Measurements from ENCODE around the gene C6orf62. TPM values are rescaled to one million over a fixed set of nuclear protein-coding genes. Genes with fewer than 3 reads are reported as not detected.
"Not testable (repeated sequence)": the region's sequence is repeated elsewhere in the genome, so short reads cannot be mapped to it uniquely, and the experiment has no call there.

Gene C6orf62
- total RNA-seq, 1 donor from 2014 or later = 119 TPM

DNA sequence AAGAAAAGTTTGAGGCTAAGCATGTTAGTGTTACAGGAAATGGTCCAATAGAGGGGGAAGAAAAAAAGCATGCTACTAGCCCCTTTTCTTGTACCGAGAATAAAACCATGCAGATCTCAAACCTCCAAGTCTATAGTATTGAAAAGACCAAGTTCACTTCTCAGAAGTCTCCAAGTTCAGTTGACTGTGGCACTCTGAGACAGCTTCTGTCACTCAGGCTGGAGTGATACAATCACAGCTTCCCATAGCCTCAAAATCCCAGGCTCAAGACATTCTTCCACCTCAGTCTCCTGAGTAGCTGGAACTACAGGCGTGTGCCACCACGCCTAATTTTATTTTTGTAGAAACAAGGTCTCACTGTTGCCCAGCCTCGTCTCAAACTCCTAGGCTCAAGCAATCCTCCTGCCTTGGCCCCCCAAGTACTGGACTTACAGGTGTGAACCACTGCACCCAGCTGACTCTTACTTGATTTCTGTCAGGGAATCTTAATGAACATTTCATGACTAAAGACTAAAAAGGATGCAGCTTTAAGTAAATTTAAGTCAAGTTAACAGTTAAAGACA is 16.2 kb downstream of the C6orf62 start:
- DNase-seq (ENCODE audit: low read depth, low spot score) = no peak

DNA sequence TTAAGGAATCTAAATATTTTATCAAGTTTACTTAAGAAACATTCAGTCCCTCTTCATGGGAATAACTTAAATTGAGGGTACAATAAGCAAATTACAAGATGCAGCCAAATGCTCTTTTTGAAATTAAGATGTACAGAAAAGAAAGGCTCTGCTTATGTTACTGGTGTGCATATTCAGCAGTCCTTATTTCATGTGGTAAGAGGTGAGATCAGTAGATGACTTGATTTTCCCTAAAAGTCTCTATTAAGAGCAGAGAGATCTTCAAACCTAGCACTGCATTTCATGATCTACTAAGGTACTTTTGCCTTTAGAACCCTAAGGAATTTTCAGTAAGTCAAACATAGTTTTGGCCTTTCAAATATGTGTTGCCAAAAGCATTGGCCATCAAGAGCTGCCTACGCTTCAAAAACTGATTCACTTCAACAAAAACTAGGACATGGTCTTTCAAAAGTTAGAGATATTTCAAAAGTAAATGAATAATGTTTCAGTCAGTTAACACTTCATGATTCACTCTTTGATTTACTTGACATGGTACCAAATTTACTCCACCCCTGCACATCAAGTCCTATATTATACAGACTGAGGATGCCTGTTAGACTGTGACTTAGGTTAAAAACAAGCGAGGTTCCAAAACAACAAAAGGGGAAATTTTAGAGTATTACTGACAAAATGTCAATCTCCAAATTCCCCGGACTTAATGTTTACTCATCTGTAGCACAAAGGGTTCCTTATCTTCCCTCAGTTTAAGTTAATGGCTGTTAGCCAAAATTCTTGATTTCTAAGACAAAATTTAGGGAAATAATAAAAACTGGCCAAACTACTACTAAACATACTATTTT is 19.2 kb downstream of the C6orf62 start:
- no peak for DNase-seq (ENCODE audit: low read depth, low spot score)

DNA sequence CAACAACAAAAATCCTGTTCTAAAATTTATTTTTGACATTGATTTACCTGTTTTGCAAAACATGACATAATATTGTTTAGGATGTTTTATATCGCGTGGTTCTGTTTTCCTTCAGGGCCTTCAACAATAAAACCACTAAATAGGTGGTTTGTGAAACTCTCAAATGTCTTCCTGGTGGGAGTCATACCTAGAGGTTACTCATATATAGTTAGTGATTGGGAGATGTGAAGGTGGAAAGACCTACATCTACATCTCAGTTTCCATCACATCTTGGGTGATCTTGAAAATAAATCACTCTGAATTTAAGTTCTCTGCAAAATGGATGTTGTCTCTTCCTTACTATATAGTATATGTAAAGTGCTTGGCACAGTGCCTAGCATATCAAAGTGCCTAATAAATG is 22.9 kb downstream of the C6orf62 start:
- DNase-seq (ENCODE audit: low read depth, low spot score) = no peak

DNA sequence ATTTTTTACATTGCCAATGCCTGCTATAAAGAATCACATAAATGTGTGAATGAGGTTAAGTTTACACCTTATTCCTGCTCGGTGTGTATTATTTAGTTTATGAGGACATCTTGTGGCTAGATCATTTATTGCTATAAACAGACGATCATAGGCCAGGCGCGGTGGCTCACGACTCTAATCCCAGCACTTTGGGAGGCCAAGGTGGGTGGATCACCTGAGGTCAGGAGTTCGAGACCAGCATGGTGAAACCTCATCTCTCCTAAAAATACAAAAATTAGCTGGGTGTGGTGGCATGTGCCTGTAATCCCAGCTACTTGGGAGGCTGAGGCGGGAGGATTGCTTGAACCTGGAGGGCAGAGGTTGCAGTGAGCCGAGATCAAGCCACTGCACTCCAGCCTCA is 23.3 kb downstream of the C6orf62 start:
- DNase-seq (ENCODE audit: low read depth, low spot score) = not testable (repeated sequence)

DNA sequence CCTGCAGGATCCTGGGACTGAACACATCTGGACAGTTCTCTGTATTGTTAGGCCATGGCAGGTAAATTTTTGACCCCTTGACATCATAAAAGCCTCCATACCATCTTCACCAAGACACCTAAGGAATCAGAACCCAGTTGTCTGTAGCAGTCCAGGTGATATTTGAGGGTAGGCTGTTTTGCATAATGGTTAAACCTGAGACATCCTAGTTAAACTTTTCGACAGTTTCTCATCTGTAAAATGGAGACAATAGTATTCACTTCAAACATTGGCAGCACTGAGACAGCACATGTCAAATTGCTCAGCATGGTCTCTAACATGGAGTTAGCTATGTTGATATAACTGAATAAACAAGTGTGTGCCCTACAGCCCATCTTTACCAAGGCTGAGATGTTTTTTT is 24.8 kb downstream of the C6orf62 start:
- DNase-seq (ENCODE audit: low read depth, low spot score) = no peak

DNA sequence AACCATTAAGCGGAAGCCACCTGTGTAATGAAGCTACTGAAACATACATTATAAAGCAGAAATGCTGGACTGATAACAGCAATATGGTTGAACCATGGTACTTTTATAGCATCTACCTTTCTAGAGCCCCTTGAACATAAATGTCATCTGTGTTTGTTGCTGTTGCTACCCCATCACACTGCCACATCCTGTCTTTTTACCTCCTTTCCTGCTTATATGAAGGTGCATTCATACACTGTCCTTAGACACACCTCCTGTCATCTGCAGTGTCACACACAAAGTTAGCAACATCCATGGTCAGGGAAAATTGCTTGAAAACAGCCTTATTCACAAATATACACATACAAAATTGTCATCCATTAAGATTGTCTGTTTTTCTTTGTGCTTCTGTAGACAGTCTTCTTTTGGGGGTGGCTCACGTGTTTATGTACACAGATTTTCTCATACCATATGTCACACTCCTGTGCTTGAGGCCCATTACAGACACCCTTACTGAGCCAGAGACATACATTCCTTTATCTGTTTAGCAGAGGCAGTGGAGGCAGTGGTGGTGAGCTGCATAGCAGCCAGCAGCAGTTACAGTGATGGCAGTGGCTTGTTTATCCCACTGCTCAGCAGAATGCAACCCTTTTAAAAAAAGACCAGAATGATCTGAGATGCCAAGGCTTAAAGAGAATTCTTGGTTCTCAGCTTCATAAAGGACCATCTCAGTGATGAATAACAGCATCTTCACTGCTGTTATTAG is 25.9 kb downstream of the C6orf62 start:
- no peak for DNase-seq (ENCODE audit: low read depth, low spot score)

DNA sequence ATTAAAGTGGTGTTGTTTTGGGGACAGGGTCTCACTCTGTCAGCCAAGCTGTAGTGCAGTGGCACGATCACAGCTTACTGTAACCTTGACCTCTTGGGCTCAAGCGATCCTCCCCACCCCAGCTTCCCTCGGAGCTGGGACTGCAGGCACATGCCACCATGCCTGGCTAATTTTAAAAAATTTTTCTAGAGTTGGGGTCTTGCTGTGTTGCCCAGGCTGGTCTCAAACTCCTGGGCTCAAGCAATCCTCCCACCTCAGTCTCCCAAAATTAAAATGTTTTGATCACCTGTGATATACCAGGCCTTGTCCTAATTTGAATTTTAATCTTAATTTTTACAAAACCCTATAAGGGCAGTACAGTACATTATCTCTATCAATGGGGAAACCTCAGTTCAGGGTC is 26.5 kb downstream of the C6orf62 start:
- no peak for DNase-seq (ENCODE audit: low read depth, low spot score)

DNA sequence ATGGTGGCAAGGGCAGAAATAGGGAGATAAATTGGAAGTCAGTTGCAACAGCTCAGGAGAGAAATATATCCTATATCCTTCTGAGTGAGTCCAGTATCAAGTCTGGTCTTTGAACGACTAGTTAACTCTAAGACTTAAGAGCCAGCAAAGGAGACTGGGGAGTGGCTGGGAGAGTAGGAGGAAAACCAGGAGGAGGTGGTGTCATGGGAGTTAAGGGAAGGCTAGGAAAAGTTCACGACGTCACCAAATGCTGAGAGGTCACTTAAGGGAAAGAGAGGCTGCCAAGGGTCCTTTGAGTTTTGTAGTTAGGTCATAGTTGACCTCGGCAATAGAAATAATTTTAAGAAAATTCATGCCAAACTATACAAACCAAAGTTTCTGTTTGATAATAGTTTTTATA is 27.0 kb downstream of the C6orf62 start:
- DNase-seq (ENCODE audit: low read depth, low spot score) = no peak

DNA sequence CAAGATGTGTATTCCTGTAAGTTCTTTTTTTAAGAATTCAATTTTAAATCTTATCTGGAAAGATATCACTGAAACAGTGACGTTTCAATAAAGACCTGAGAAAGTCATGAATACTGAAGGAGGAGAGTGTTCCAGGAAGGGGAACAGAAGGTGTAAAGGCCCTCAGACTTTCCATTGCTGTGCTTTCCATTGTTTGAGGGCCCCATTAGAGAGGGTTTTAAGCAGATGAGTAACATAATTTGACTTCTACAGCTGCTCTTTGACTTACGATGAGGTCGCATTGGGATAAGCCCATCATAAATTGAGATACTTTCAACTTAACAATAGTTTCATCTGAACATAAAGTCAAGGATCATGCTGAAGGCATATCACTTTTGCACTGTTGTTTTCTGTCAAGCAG is 27.4 kb downstream of the C6orf62 start:
- DNase-seq (ENCODE audit: low read depth, low spot score) = no peak

DNA sequence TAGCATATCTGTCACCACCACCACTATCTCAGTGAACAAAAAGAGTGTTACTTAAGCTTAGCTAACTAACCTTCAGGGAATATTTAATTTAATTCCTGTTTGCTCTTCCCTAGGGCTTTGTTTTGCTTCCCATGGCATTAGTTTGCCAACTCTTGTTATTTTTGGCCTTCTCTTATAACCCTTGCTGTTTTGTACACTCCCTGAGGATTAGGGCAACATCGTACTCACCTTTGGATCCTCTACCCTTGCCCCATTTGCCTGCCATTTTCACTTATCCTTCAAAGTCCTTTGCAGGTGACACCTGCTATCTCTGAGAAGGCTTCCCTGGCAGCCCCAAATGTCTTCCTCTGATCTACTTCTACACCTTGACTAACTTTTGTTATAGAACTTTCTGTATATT is 28.4 kb downstream of the C6orf62 start:
- no peak for DNase-seq (ENCODE audit: low read depth, low spot score)

DNA sequence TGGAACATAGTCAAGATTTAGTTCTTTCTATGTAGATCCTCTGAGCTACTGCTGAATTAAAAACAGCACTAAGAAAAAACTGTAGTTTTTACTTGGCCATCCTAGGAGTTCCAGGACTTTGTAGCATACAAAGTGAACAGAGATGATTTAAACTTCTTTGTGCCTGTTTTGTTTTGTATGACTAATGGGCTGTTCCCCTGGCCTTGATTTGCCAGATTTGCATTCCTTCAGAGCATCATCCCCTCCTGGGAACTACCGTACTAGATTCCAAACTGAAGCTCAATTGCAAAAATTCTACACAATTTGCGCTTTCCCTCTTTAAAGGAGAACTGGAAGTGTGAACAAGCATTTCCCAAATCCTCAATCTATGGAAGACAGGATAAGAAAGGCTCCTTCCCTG is 29.0 kb downstream of the C6orf62 start:
- no peak for DNase-seq (ENCODE audit: low read depth, low spot score)

DNA sequence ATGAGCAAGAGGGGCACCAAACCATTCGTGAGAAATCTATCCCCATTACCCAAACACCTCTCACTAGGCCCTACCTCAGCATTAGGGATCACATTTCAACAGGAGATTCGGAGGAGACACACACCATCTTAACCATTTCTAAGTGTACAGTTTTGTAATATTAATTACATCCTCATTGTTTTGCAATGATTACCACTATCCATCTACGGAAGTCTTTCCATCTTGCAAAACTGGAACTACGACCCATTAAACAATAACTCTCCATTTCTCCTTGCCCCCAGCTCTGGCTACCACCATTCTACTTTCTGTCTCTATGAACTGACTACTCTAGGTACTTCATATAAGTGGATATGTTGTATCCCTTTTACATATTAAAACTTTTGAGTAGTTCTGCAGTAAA is 32.0 kb downstream of the C6orf62 start:
- no peak for DNase-seq (ENCODE audit: low read depth, low spot score)

DNA sequence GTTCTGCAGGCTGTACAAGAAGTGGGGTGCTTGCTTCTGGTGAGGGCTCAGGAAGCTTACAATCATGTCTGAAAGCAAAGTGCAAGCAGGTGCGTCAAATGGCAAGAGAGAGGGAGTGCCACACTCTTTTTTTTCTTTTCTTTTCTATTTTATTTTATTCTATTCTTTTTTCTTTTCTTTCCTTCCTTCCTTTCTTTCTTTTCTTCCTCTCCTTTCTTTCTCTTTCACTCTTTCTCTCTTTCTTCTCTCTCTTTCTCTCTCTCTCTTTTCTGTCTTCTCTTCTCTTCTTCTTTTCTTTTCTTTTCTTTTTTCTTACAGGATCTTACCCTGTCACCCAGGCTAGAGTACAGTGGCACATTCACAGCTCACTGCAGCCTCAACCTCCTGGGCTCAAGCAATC is 32.5 kb downstream of the C6orf62 start:
- no peak for DNase-seq (ENCODE audit: low read depth, low spot score)

DNA sequence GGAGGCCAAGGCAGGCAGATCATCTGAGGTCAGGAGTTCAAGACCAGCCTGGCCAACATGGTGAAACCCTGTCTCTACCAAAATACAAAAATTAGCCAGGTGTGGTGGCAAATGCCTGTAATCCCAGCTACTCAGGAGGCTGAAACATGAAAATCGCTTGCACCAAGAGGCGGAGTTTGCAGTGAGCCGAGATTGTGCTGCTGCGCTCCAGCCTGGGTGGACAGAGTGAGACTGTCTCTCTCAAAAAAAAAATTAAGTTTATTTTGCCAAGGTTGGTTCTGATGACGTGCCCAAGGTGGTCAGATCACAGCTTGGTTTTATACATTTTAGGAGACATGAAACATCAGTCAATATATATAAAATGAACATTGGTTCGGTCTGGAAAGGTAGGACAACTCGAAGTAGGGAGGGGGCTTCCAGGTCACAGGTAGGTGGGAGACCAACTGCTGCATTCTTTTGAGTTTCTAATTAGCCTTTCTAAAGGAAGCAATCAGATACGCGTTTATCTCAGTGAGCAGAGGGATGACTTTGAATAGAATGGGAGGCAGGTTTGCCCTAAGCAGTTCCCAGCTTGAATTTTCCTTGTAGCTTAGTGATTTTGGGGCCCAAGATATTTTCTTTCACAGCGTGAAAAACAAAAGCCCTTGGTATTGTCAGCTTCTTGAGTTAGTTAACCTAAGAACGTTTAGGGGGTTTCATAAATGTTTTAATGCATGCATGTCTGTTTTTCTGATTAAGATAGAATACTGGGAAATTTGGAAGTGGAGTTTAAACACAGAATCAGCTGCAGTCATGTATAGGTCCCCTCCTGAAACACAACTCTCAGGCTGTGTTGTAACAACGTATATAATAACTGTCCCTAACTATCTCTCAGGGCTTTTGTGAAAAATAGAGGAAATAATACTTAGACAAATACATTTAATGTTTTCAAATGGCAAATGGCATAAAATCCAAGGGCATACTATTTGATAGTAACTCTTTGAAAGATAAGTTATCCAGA is 35.4 kb downstream of the C6orf62 start:
- no peak for DNase-seq (ENCODE audit: low read depth, low spot score)

DNA sequence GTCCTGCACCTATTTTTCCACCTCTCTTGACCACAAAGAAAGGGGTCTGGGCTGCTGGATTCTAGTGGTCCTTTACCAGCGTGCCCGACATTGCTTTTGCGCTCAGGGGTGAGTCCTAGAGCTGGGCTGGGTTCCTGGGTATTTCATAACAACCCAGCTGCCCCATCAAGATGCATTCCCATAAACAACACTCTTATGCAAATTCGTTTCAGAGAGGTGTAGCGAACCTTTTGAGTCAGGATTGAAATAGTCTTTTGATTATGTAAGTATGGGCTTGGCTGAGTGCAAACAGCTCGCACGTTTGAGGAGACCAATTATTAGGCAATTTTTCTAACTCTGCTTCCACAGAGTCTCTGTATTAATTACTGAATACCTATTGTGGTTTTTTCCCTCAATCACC is 38.4 kb downstream of the C6orf62 start:
- DNase-seq (ENCODE audit: low read depth, low spot score) = no peak

DNA sequence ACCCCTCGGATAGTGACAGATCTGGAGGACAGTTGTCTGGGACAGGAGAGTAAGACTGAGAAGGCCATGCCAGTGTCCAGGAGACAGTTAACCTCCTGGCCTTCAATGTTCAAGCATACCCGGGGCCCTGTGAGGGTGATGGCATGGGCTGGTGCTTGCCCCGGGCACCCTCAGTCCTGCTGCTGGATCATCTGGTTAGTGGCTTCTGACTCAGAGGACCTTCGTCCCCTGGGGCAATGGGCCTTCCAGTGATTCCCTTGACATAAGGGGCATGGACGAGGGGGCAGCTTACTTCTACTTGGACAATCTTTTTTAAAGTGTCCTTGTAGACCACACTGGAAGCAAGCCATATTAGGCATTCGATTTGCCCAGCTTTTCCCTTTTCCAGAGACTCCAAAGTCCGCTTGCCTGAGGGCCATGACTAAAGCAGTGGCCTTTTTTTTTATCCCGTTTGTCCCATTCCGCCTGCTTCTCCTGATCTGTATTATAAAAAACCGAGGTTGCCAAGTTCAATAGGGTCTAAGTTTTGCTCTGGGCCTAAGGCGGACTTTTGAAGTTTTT is 40.1 kb downstream of the C6orf62 start:
- not testable (repeated sequence) for DNase-seq (ENCODE audit: low read depth, low spot score)

DNA sequence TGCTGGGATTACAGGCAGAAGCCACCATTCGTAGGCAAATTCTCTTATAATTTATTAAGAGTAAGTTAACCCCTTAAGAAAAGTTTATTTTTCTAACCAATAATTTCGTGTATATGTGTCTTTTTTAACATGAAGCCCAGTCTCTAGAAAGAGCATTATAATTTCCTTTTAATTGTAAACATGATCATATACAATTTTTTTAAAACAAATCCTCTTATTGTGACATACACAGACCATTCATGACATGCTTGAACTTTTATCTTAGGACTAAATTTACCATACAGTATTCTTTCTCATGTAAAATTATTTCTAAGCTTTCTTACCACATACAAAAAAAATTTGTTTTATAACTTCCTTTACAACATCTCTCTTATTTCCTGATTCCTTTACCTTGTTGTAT is 45.3 kb downstream of the C6orf62 start:
- no peak for DNase-seq (ENCODE audit: low read depth, low spot score)

DNA sequence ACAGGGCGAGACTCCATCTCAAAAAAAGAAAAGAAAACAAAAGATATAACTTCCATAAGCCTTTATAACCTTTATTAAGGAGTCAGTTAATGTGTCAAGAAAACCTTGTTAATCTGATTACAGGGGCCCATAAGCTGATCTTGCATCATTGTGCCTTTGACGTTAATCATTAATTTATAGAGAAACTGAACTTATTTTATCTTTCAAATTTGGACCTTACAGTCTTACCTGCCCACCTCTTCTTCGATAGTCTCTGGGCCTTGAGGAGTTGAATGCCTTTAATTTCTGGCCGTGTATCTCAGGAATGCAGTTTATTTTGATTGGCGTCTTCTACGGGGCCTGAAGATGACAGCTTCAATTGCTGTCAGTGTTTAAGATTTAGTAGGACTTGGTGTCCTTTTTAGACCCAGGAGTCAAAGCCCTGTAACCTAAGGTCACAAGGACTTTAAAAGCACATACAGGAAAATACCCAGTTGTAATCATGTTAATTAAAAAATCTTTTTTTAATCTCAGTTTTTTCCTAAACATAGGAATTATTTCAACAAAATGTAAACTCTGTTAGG is 46.3 kb downstream of the C6orf62 start:
- no peak for DNase-seq (ENCODE audit: low read depth, low spot score)

DNA sequence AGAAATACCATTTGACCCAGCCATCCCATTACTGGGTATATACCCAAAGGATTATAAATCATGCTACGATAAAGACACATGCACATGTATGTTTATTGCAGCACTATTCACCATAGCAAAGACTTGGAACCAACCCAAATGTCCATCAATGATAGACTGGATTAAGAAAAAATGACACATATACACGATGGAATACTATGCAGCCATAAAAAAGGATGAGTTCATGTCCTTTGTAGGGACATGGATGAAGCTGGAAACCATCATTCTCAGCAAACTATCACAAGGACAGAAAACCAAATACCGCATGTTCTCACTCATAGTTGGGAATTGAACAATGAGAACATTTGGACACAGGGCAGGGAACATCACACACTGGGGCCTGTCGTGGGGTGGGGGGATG is 47.9 kb downstream of the C6orf62 start:
- not testable (repeated sequence) for DNase-seq (ENCODE audit: low read depth, low spot score)

DNA sequence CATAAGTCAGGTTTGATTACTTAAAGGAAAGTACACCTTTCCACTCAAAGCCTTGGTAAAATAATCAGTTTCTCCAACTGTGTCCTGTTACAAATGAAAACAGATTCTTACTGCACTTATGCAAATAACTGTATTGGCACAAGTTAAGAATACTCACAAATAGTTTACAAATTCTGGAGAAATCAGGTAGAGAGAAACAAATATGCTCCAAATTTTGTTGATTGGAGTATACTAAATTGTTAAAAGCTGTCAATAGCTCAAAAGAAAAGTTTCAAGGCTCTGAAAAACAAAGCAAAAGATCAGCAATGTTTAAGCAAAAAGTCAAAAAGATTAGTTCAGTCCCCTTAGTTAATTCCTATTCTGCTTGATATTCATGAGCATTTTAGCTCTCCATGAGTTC is 48.5 kb downstream of the C6orf62 start:
- DNase-seq (ENCODE audit: low read depth, low spot score) = not testable (repeated sequence)

DNA sequence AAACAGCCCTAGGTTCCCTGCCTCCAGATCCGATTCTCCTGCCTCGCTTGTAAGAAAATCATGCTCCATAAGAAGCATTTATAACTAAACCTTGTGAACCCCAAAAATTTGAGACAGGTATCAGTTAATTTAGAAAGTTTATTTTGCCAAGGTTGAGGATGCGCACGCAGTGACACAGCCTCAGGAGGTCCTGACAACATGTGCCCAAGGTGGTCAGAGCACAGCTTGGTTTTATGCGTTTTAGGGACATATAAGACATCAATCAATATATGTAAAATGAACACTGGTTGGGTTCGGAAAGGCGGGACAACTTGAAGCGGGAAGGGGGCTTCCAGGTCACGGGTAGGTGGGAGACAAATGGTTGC is 50.0 kb downstream of the C6orf62 start:
- DNase-seq (ENCODE audit: low read depth, low spot score) = no peak
